ENCODE measurements around the gene METTL8.

The METTL8 gene

GRCh38 chr2:171407676-171408044 is 26.1 kb downstream of the METTL8 start:
- Histone ChIP-seq H3K4me1 (ENCODE audit: insufficient read depth, low read length) (peaks cover 28% of the 10 kb centered on the region), H3K36me3 (ENCODE audit: insufficient read depth, low read length) (no peaks in the 10 kb centered on the region), H3K9ac (ENCODE audit: low read length) (no peak overlapping the region), H3K27me3 (ENCODE audit: control insufficient read depth in 1 of 2, insufficient read depth in 2 of 2, low read length in 2 of 2) (no peaks in the 10 kb centered on the region), H3K9me3 (ENCODE audit: low read length) (no peaks in the 10 kb centered on the region), H3K4me3 (ENCODE audit: low read depth in 1 of 2, low read length in 2 of 2) (no peak overlapping the region), H3K27ac (ENCODE audit: low read depth, low read length) (no peak overlapping the region)

- H3K4me3 ChIP-seq (ENCODE audit: low read depth in 1 of 2, low read length in 2 of 2) = no peak overlapping the region
- peaks cover 23% of the 10 kb centered on the region for H3K4me1 ChIP-seq (ENCODE audit: insufficient read depth, low read length)
- H3K9me3 ChIP-seq (ENCODE audit: low read length) = no peaks in the 10 kb centered on the region
- H3K36me3 ChIP-seq (ENCODE audit: insufficient read depth, low read length) = no peaks in the 10 kb centered on the region
- H3K27me3 ChIP-seq (ENCODE audit: control insufficient read depth in 1 of 2, insufficient read depth in 2 of 2, low read length in 2 of 2) = no peaks in the 10 kb centered on the region
- H3K9ac ChIP-seq (ENCODE audit: low read length) = no peak overlapping the region
- no peak overlapping the region for H3K27ac ChIP-seq (ENCODE audit: low read depth, low read length)
Measured at GRCh38 chr2:171407030-171407675, 26.6 kb downstream of the METTL8 start.

- H3K27ac ChIP-seq (ENCODE audit: low read depth, low read length) = no peak overlapping the region
- H3K4me3 ChIP-seq (ENCODE audit: low read depth in 1 of 2, low read length in 2 of 2) = no peak overlapping the region
- no peaks in the 10 kb centered on the region for H3K27me3 ChIP-seq (ENCODE audit: control insufficient read depth in 1 of 2, insufficient read depth in 2 of 2, low read length in 2 of 2)
- no peak overlapping the region for H3K9ac ChIP-seq (ENCODE audit: low read length)
- no peaks in the 10 kb centered on the region for H3K9me3 ChIP-seq (ENCODE audit: low read length)
- H3K36me3 ChIP-seq (ENCODE audit: insufficient read depth, low read length) = no peaks in the 10 kb centered on the region
- peaks cover 12% of the 10 kb centered on the region for H3K4me1 ChIP-seq (ENCODE audit: insufficient read depth, low read length)
Measured at GRCh38 chr2:171406044-171406443, 27.7 kb downstream of the METTL8 start.

GRCh38 chr2:171405546-171405945 is 28.2 kb downstream of the METTL8 start:
- Histone ChIP-seq H3K4me1 (ENCODE audit: insufficient read depth, low read length) (peaks cover 9% of the 10 kb centered on the region), H3K36me3 (ENCODE audit: insufficient read depth, low read length) (no peaks in the 10 kb centered on the region), H3K9ac (ENCODE audit: low read length) (no peak overlapping the region), H3K27ac (ENCODE audit: low read depth, low read length) (no peak overlapping the region), H3K27me3 (ENCODE audit: control insufficient read depth in 1 of 2, insufficient read depth in 2 of 2, low read length in 2 of 2) (no peaks in the 10 kb centered on the region), H3K9me3 (ENCODE audit: low read length) (no peaks in the 10 kb centered on the region), H3K4me3 (ENCODE audit: low read depth in 1 of 2, low read length in 2 of 2) (no peak overlapping the region)

GRCh38 chr2:171404719-171405118 is 29.1 kb downstream of the METTL8 start:
- H3K27ac ChIP-seq (ENCODE audit: low read depth, low read length) = no peak overlapping the region
- no peaks in the 10 kb centered on the region for H3K27me3 ChIP-seq (ENCODE audit: control insufficient read depth in 1 of 2, insufficient read depth in 2 of 2, low read length in 2 of 2)
- H3K4me1 ChIP-seq (ENCODE audit: insufficient read depth, low read length) = peaks cover 4% of the 10 kb centered on the region
- no peak overlapping the region for H3K9ac ChIP-seq (ENCODE audit: low read length)
- no peak overlapping the region for H3K4me3 ChIP-seq (ENCODE audit: low read depth in 1 of 2, low read length in 2 of 2)
- H3K36me3 ChIP-seq (ENCODE audit: insufficient read depth, low read length) = no peaks in the 10 kb centered on the region
- H3K9me3 ChIP-seq (ENCODE audit: low read length) = no peaks in the 10 kb centered on the region

GRCh38 chr2:171404261-171404660 is 29.5 kb downstream of the METTL8 start:
- no peaks in the 10 kb centered on the region for H3K36me3 ChIP-seq (ENCODE audit: insufficient read depth, low read length)
- H3K27me3 ChIP-seq (ENCODE audit: control insufficient read depth in 1 of 2, insufficient read depth in 2 of 2, low read length in 2 of 2) = no peaks in the 10 kb centered on the region
- no peak overlapping the region for H3K27ac ChIP-seq (ENCODE audit: low read depth, low read length)
- H3K9ac ChIP-seq (ENCODE audit: low read length) = no peak overlapping the region
- H3K9me3 ChIP-seq (ENCODE audit: low read length) = no peaks in the 10 kb centered on the region
- H3K4me1 ChIP-seq (ENCODE audit: insufficient read depth, low read length) = no peaks in the 10 kb centered on the region
- H3K4me3 ChIP-seq (ENCODE audit: low read depth in 1 of 2, low read length in 2 of 2) = no peak overlapping the region

GRCh38 chr2:171402906-171403580 is 30.7 kb downstream of the METTL8 start:
- Histone ChIP-seq H3K4me3 (ENCODE audit: low read depth in 1 of 2, low read length in 2 of 2) (no peak overlapping the region), H3K9ac (ENCODE audit: low read length) (no peak overlapping the region), H3K27ac (ENCODE audit: low read depth, low read length) (no peak overlapping the region), H3K36me3 (ENCODE audit: insufficient read depth, low read length) (no peaks in the 10 kb centered on the region), H3K4me1 (ENCODE audit: insufficient read depth, low read length) (no peaks in the 10 kb centered on the region), H3K27me3 (ENCODE audit: control insufficient read depth in 1 of 2, insufficient read depth in 2 of 2, low read length in 2 of 2) (no peaks in the 10 kb centered on the region), H3K9me3 (ENCODE audit: low read length) (no peaks in the 10 kb centered on the region)

- H3K27ac ChIP-seq (ENCODE audit: low read depth, low read length) = no peak overlapping the region
- H3K4me3 ChIP-seq (ENCODE audit: low read depth in 1 of 2, low read length in 2 of 2) = no peak overlapping the region
- H3K36me3 ChIP-seq (ENCODE audit: insufficient read depth, low read length) = no peaks in the 10 kb centered on the region
- no peaks in the 10 kb centered on the region for H3K4me1 ChIP-seq (ENCODE audit: insufficient read depth, low read length)
- H3K9ac ChIP-seq (ENCODE audit: low read length) = no peak overlapping the region
- H3K27me3 ChIP-seq (ENCODE audit: control insufficient read depth in 1 of 2, insufficient read depth in 2 of 2, low read length in 2 of 2) = no peaks in the 10 kb centered on the region
- H3K9me3 ChIP-seq (ENCODE audit: low read length) = no peaks in the 10 kb centered on the region
Measured at GRCh38 chr2:171401947-171402346, 31.8 kb downstream of the METTL8 start.

- no peaks in the 10 kb centered on the region for H3K27me3 ChIP-seq (ENCODE audit: control insufficient read depth in 1 of 2, insufficient read depth in 2 of 2, low read length in 2 of 2)
- H3K9me3 ChIP-seq (ENCODE audit: low read length) = no peaks in the 10 kb centered on the region
- H3K27ac ChIP-seq (ENCODE audit: low read depth, low read length) = no peak overlapping the region
- no peak overlapping the region for H3K4me3 ChIP-seq (ENCODE audit: low read depth in 1 of 2, low read length in 2 of 2)
- no peaks in the 10 kb centered on the region for H3K36me3 ChIP-seq (ENCODE audit: insufficient read depth, low read length)
- H3K4me1 ChIP-seq (ENCODE audit: insufficient read depth, low read length) = no peaks in the 10 kb centered on the region
- no peak overlapping the region for H3K9ac ChIP-seq (ENCODE audit: low read length)
Measured at GRCh38 chr2:171400395-171400794, 33.4 kb downstream of the METTL8 start.

GRCh38 chr2:171399292-171399691 is 34.5 kb downstream of the METTL8 start:
- H3K36me3 ChIP-seq (ENCODE audit: insufficient read depth, low read length) = no peaks in the 10 kb centered on the region
- no peaks in the 10 kb centered on the region for H3K27me3 ChIP-seq (ENCODE audit: control insufficient read depth in 1 of 2, insufficient read depth in 2 of 2, low read length in 2 of 2)
- no peak overlapping the region for H3K9ac ChIP-seq (ENCODE audit: low read length)
- no peak overlapping the region for H3K4me3 ChIP-seq (ENCODE audit: low read depth in 1 of 2, low read length in 2 of 2)
- H3K27ac ChIP-seq (ENCODE audit: low read depth, low read length) = no peak overlapping the region
- no peaks in the 10 kb centered on the region for H3K4me1 ChIP-seq (ENCODE audit: insufficient read depth, low read length)
- H3K9me3 ChIP-seq (ENCODE audit: low read length) = no peaks in the 10 kb centered on the region

GRCh38 chr2:171394164-171394740 is 39.5 kb downstream of the METTL8 start:
- no peaks in the 10 kb centered on the region for H3K36me3 ChIP-seq (ENCODE audit: insufficient read depth, low read length)
- H3K9ac ChIP-seq (ENCODE audit: low read length) = no peak overlapping the region
- no peak overlapping the region for H3K27ac ChIP-seq (ENCODE audit: low read depth, low read length)
- H3K9me3 ChIP-seq (ENCODE audit: low read length) = no peaks in the 10 kb centered on the region
- no peak overlapping the region for H3K4me3 ChIP-seq (ENCODE audit: low read depth in 1 of 2, low read length in 2 of 2)
- no peaks in the 10 kb centered on the region for H3K4me1 ChIP-seq (ENCODE audit: insufficient read depth, low read length)
- H3K27me3 ChIP-seq (ENCODE audit: control insufficient read depth in 1 of 2, insufficient read depth in 2 of 2, low read length in 2 of 2) = no peaks in the 10 kb centered on the region

GRCh38 chr2:171393487-171393886 is 40.3 kb downstream of the METTL8 start:
- no peak overlapping the region for H3K27ac ChIP-seq (ENCODE audit: low read depth, low read length)
- no peaks in the 10 kb centered on the region for H3K36me3 ChIP-seq (ENCODE audit: insufficient read depth, low read length)
- no peak overlapping the region for H3K4me3 ChIP-seq (ENCODE audit: low read depth in 1 of 2, low read length in 2 of 2)

More at GRCh38 chr2:171393487-171393886, 40.3 kb downstream of the METTL8 start:
- Histone ChIP-seq H3K4me1 (ENCODE audit: insufficient read depth, low read length) (no peaks in the 10 kb centered on the region), H3K9ac (ENCODE audit: low read length) (no peak overlapping the region), H3K27me3 (ENCODE audit: control insufficient read depth in 1 of 2, insufficient read depth in 2 of 2, low read length in 2 of 2) (no peaks in the 10 kb centered on the region), H3K9me3 (ENCODE audit: low read length) (no peaks in the 10 kb centered on the region)
